HG03060 (cell line): ENCODE results near the gene NLRP3.
"Not testable (repeated sequence)": the region's sequence is repeated elsewhere in the genome, so short reads cannot be mapped to it uniquely, and the experiment has no call there.

ENCODE experiments used
- ATAC-seq: cut with Tn5 transposase; IDR thresholded peaks from one replicate; pipeline ENCODE4 v1.9.1; 2021; ENCODE audit warnings: low read depth, moderate number of reproducible peaks; ENCODE audit not compliant: unreplicated experiment

NLRP3 gene

GRCh38 chr1:247415423-247416361, at the start of gene NLRP3:
TSS of gene NLRP3 (plus strand) at chr1:247416173. CDS start at chr1:247418801, 2,628 bp downstream.
- ATAC-seq, result peak; percentile 36

- not testable (repeated sequence) for ATAC-seq
Measured at GRCh38 chr1:247366345-247366744, 49.6 kb upstream of the NLRP3 start.

GRCh38 chr1:247366926-247367645, 48.9 kb upstream of the NLRP3 start:
- ATAC-seq, result no peak

GRCh38 chr1:247367786-247368422, 48.1 kb upstream of the NLRP3 start:
- no peak for ATAC-seq

GRCh38 chr1:247368490-247369145, 47.4 kb upstream of the NLRP3 start:
- no peak for ATAC-seq

- no peak for ATAC-seq
Measured at GRCh38 chr1:247370786-247371732, 44.9 kb upstream of the NLRP3 start.

- ATAC-seq, result no peak
Measured at GRCh38 chr1:247371801-247372259, 44.1 kb upstream of the NLRP3 start.

- ATAC-seq, result peak; percentile 73
Measured at GRCh38 chr1:247373721-247374141, 42.2 kb upstream of the NLRP3 start.

- not testable (repeated sequence) for ATAC-seq
Measured at GRCh38 chr1:247374651-247375334, 41.2 kb upstream of the NLRP3 start.

GRCh38 chr1:247375747-247376146, 40.2 kb upstream of the NLRP3 start:
- ATAC-seq, result no peak

GRCh38 chr1:247376659-247377058, 39.3 kb upstream of the NLRP3 start:
- no peak for ATAC-seq

- not testable (repeated sequence) for ATAC-seq
Measured at GRCh38 chr1:247377656-247378055, 38.3 kb upstream of the NLRP3 start.

- ATAC-seq, result no peak
Measured at GRCh38 chr1:247378334-247379073, 37.5 kb upstream of the NLRP3 start.

GRCh38 chr1:247385283-247385682, 30.7 kb upstream of the NLRP3 start:
- ATAC-seq, result no peak

- no peak for ATAC-seq
Measured at GRCh38 chr1:247386217-247386616, 29.8 kb upstream of the NLRP3 start.

GRCh38 chr1:247386687-247387086, 29.3 kb upstream of the NLRP3 start:
- ATAC-seq, result no peak

GRCh38 chr1:247387096-247387495, 28.9 kb upstream of the NLRP3 start:
- no peak for ATAC-seq

GRCh38 chr1:247387565-247387964, 28.4 kb upstream of the NLRP3 start:
- no peak for ATAC-seq
